Endothelial cell of umbilical vein (primary cell): Measurements from ENCODE around the gene ZNF664. TPM values are rescaled to one million over a fixed set of nuclear protein-coding genes. Genes with fewer than 3 reads are reported as not detected.

ENCODE experiments used
- BruUV-seq: library from RNA; stranded (reverse); fragments of 400-500 nt; replicated peaks from 2 replicates; lab custom pipeline; 2021; lab: Mats Ljungman, UMichigan
- CTCF ChIA-PET: fragments of 300-600, 350-600 bp; sonication (Branson Sonifier 250); formaldehyde crosslinking; loops from one replicate; lab custom pipeline; 2021; ENCODE audit warnings: antibody characterized with exemption, inconsistent platforms; lab: Charles Lee
- POLR2A ChIA-PET: fragments of 300-600, 350-600 bp; sonication (Branson Sonifier 250); formaldehyde crosslinking; loops from one replicate; lab custom pipeline; 2021; ENCODE audit warnings: antibody characterized with exemption, inconsistent platforms; lab: Charles Lee
- DNase-seq: peaks from one replicate; pipeline ENCODE4 v3.0.0-alpha.2; 2011; ENCODE audit warnings: low read depth, low spot score
- FAIRE-seq: peaks from 2 replicates; lab custom pipeline; 2011; peaks lifted over from hg19 to GRCh38; lab: Jason Lieb, UNC
- H2AFZ ChIP-seq: 2 replicates; pipeline ENCODE4 v1.6.0; 2012; ENCODE audit warnings: low read depth, low read length, control low read depth, inconsistent platforms
- H3K27ac ChIP-seq: 2 replicates; pipeline ENCODE4 v1.5.1; 2011; ENCODE audit warnings: low read depth, mild to moderate bottlenecking, control low read depth, low read length, moderate library complexity; ENCODE audit not compliant: insufficient read depth
- H3K27me3 ChIP-seq, 2 experiments: 2 replicates each; pipeline versions ENCODE4 v1.6.0 to v1.6.1; 2011; ENCODE audit warnings: low read length in 2 of 2, mixed read lengths in 1 of 2; ENCODE audit not compliant: control insufficient read depth in 2 of 2, insufficient read depth in 2 of 2
- H3K36me3 ChIP-seq, 2 experiments: 2 replicates in 1 of 2; 3 replicates in 1 of 2; pipeline ENCODE4 v1.5.1; 2011; ENCODE audit warnings: low read length in 2 of 2, mild to moderate bottlenecking in 1 of 2, moderate library complexity in 1 of 2; ENCODE audit not compliant: control insufficient read depth in 2 of 2, insufficient read depth in 2 of 2; ENCODE audit errors: extremely low read depth in 1 of 2
- H3K4me1 ChIP-seq: 3 replicates; pipeline ENCODE4 v1.5.1; 2011; ENCODE audit warnings: mild to moderate bottlenecking, low read length; ENCODE audit not compliant: control insufficient read depth, insufficient read depth; ENCODE audit errors: extremely low read depth
- H3K4me2 ChIP-seq: 2 replicates; pipeline ENCODE4 v1.6.1; 2011; ENCODE audit warnings: low read length, control low read depth, mixed read lengths; ENCODE audit not compliant: insufficient read depth
- H3K4me3 ChIP-seq, 3 experiments: fragments of 200-600 bp in 1 of 3; sonication (generic), shearing (Covaris generic) in 1 of 3; replicated peaks in 1 of 3; 2 replicates each; pipeline ENCODE4 v1.5.1; 2011 to 2016; ENCODE audit warnings: control low read depth in 3 of 3, low read length in 3 of 3, mild to moderate bottlenecking in 2 of 3, inconsistent platforms in 1 of 3, low read depth in 1 of 3, moderate library complexity in 1 of 3; ENCODE audit not compliant: insufficient read depth in 1 of 3
- H3K79me2 ChIP-seq: 2 replicates; pipeline ENCODE4 v1.6.0; 2012; ENCODE audit warnings: low read length, inconsistent platforms; ENCODE audit not compliant: control insufficient read depth, insufficient read depth
- H3K9ac ChIP-seq: replicated peaks from 2 replicates; pipeline ENCODE3; 2011; ENCODE audit warnings: low read length, control low read depth; ENCODE audit not compliant: insufficient read depth; ENCODE audit errors: extremely low read depth
- H3K9me1 ChIP-seq: replicated peaks from 3 replicates; pipeline ENCODE4 v1.6.0; 2011; ENCODE audit warnings: mild to moderate bottlenecking, low read length; ENCODE audit not compliant: control insufficient read depth, insufficient read depth; ENCODE audit errors: extremely low read depth
- H3K9me3 ChIP-seq: replicated peaks from 2 replicates; pipeline ENCODE4 v1.5.1; 2012; ENCODE audit warnings: low read length, inconsistent platforms; ENCODE audit not compliant: control insufficient read depth, insufficient read depth
- H4K20me1 ChIP-seq: replicated peaks from 2 replicates; pipeline ENCODE3; 2011; ENCODE audit warnings: mild to moderate bottlenecking, low read length; ENCODE audit not compliant: control insufficient read depth, insufficient read depth; ENCODE audit errors: extremely low read depth
- CTCF ChIP-seq, 2 donors: IDR thresholded peaks; 1 replicate in 1 of 2; 2 replicates in 1 of 2; pipeline ENCODE4 v1.5.1; 2011; ENCODE audit warnings: low read length in 2 of 2, mild to moderate bottlenecking in 2 of 2, moderate library complexity in 2 of 2, control low read depth in 1 of 2, inconsistent platforms in 1 of 2, low read depth in 1 of 2; ENCODE audit not compliant: insufficient read depth in 1 of 2; ENCODE audit errors: extremely low read depth in 1 of 2
- EZH2 ChIP-seq: IDR thresholded peaks from 2 replicates; pipeline ENCODE4 v1.6.1; 2012; ENCODE audit warnings: borderline replicate concordance, low read depth, mild to moderate bottlenecking, moderate library complexity, low read length, inconsistent platforms; ENCODE audit not compliant: severe bottlenecking
- FOS ChIP-seq: IDR thresholded peaks from 2 replicates; pipeline ENCODE4 v1.6.1; 2011; ENCODE audit warnings: mild to moderate bottlenecking, low read length, moderate library complexity, borderline replicate concordance; ENCODE audit not compliant: insufficient read depth
- GATA2 ChIP-seq: IDR thresholded peaks from 2 replicates; pipeline ENCODE4 v1.7.0; 2011; ENCODE audit warnings: low read depth, mild to moderate bottlenecking, moderate library complexity, mixed read lengths, low read length; ENCODE audit not compliant: insufficient read length, insufficient read depth
- JUN ChIP-seq: IDR thresholded peaks from 2 replicates; pipeline ENCODE4 v1.6.1; 2011; ENCODE audit warnings: borderline replicate concordance, low read depth; ENCODE audit not compliant: insufficient read length, insufficient read depth
- MAX ChIP-seq: IDR thresholded peaks from 2 replicates; pipeline ENCODE4 v1.6.1; 2011; ENCODE audit not compliant: insufficient read depth, insufficient read length
- MYC ChIP-seq: IDR thresholded peaks from one replicate; pipeline ENCODE4 v1.6.1; 2011; ENCODE audit warnings: mild to moderate bottlenecking, low read depth, low read length
- POLR2A ChIP-seq: IDR thresholded peaks from 2 replicates; pipeline ENCODE4 v1.6.1; 2012; ENCODE audit warnings: low read depth, mild to moderate bottlenecking, control low read depth, low read length
- POLR2AphosphoS5 ChIP-seq: IDR thresholded peaks from 2 replicates; pipeline ENCODE4 v1.6.1; 2012; ENCODE audit warnings: low read depth, mild to moderate bottlenecking, control low read depth, low read length, moderate library complexity; ENCODE audit not compliant: insufficient read depth
- dilution Hi-C: fragments of 300-500 bp; cut with MboI; formaldehyde crosslinking; loops from one replicate; pipeline ENCODE4 v1.15.0; 2019; ENCODE audit warnings: low sequenced_read_pairs; ENCODE audit not compliant: extremely low pct_ligation_motif_present
- intact Hi-C: fragments of 100-400 bp; cut with micrococcal nuclease; formaldehyde crosslinking; loops from one replicate; pipeline ENCODE4 v1.10.0; 2022
- polyA plus RNA-seq, 4 experiments: library from polyadenylated mRNA; depleted of rRNA in 3 of 4; stranded (reverse) in 3 of 4; unstranded in 1 of 4; fragments of >200 nt; gene quantifications; 2 replicates each; pipeline versions ENCODE4 v1.2.1 to v1.2.3, GENCODE V29; 2011 to 2012; ENCODE audit warnings: missing spikeins in 1 of 4
- total RNA-seq: library from RNA; stranded (reverse); gene quantifications from 2 replicates; pipeline ENCODE4 v1.2.3, GENCODE V29; 2021

The ZNF664 gene
- total and polyA plus RNA-seq, 2 donors (not counting 3 experiments of a cell fraction or from before 2014, with no cell fraction given) = 29.8 to 71.3 TPM

- no peak overlapping the region for H3K27ac ChIP-seq
- DNase-seq (no peak), FAIRE-seq (no peak)
- peaks cover 11% of the 10 kb centered on the region for H3K79me2 ChIP-seq
- H3K4me1 ChIP-seq = peaks cover 7% of the 10 kb centered on the region
- H2AFZ ChIP-seq = no peak overlapping the region
- H3K9ac ChIP-seq = no peak overlapping the region
- no peak overlapping the region for H3K4me3 ChIP-seq
- H3K9me1 ChIP-seq = no peaks in the 10 kb centered on the region
- no peaks in the 10 kb centered on the region for H4K20me1 ChIP-seq
- CTCF ChIA-PET = interaction anchor here (0.8 to 1.6 kb wide), 2 partner anchors 10 to 94 kb away, joined by 3 to 6 read pairs; no protein-coding TSS in a partner anchor
- dilution Hi-C loops (no loop called here), intact Hi-C loops (no loop called here)
- no peak for TF ChIP-seq POLR2A
- TF ChIP-seq CTCF (IDR thresholded peaks at IDR 0.05; ENCODE audit: extremely low read depth in 1 of 2, insufficient read depth in 1 of 2, low read depth in 1 of 2, low read length in 2 of 2) = no peak
- no peak for TF ChIP-seq EZH2
- TF ChIP-seq GATA2 = no peak
- no peak for TF ChIP-seq JUN
- TF ChIP-seq MYC = no peak
- no peak for TF ChIP-seq MAX
- TF ChIP-seq POLR2AphosphoS5 = no peak
- TF ChIP-seq FOS = no peak
- no TSS peak for BruUV-seq
- H3K27me3 ChIP-seq = no peaks in the 10 kb centered on the region
- no peak overlapping the region for H3K4me2 ChIP-seq
- POLR2A ChIA-PET = no interaction called here
- H3K36me3 ChIP-seq = peaks cover 7 to 8% of the 10 kb centered on the region in 2 experiments
- H3K9me3 ChIP-seq = no peaks in the 10 kb centered on the region
Observed at GRCh38 chr12:123998991-123999359, 26.0 kb downstream of the ZNF664 start.
